Neural progenitor cell (in vitro differentiated cells): ENCODE results near the gene PTPN14. TPM values are rescaled to one million over a fixed set of nuclear protein-coding genes. Genes with fewer than 3 reads are reported as not detected.

Source experiments
- DNase-seq: peaks from one replicate; pipeline ENCODE4 v3.0.0-alpha.2; 2016; ENCODE audit warnings: low spot score
- H2AFZ ChIP-seq: fragments of 200-600 bp; sonication (generic); replicated peaks from 2 replicates; pipeline ENCODE4 v1.6.1; 2016; ENCODE audit warnings: antibody characterized with exemption
- H3F3A ChIP-seq: fragments of 200-600 bp; sonication (generic); 2 replicates; pipeline ENCODE4 v1.6.1; 2016; ENCODE audit warnings: antibody characterized with exemption, low read depth
- H3K27ac ChIP-seq: fragments of 200-600 bp; sonication (generic); 2 replicates; pipeline ENCODE4 v1.5.1; 2016; ENCODE audit warnings: mild to moderate bottlenecking
- H3K27me3 ChIP-seq: fragments of 200-600 bp; sonication (generic); 2 replicates; pipeline ENCODE4 v1.6.1; 2016; ENCODE audit warnings: mild to moderate bottlenecking, moderate library complexity
- H3K36me3 ChIP-seq: fragments of 200-600 bp; sonication (generic); 2 replicates; pipeline ENCODE4 v1.5.1; 2016
- H3K4me1 ChIP-seq: fragments of 200-600 bp; sonication (generic); 2 replicates; pipeline ENCODE4 v1.6.1; 2016; ENCODE audit warnings: mixed run types
- H3K4me2 ChIP-seq: fragments of 200-600 bp; sonication (generic); 2 replicates; pipeline ENCODE4 v1.6.1; 2016
- H3K4me3 ChIP-seq: fragments of 200-600 bp; sonication (generic); 2 replicates; pipeline ENCODE4 v1.5.1; 2016
- H3K79me2 ChIP-seq: fragments of 200-600 bp; sonication (generic); 2 replicates; pipeline ENCODE4 v1.6.1; 2016; ENCODE audit warnings: low read depth
- H3K9ac ChIP-seq: fragments of 200-600 bp; sonication (generic); 2 replicates; pipeline ENCODE4 v1.6.1; 2016
- H3K9me3 ChIP-seq: fragments of 200-600 bp; sonication (generic); 2 replicates; pipeline ENCODE4 v1.5.1; 2016; ENCODE audit warnings: low read depth
- H4K20me1 ChIP-seq: fragments of 200-600 bp; sonication (generic); 2 replicates; pipeline ENCODE4 v1.6.1; 2016; ENCODE audit warnings: low read depth
- H3K27ac Mint-ChIP-seq: 3 replicates; pipeline ENCODE4 v1.8.0; 2021; ENCODE audit warnings: mixed read lengths
- H3K27me3 Mint-ChIP-seq: 2 replicates; pipeline ENCODE4 v1.8.0; 2022; ENCODE audit warnings: low read depth, mild to moderate bottlenecking, inconsistent platforms, moderate library complexity, mixed read lengths; ENCODE audit not compliant: insufficient read depth
- H3K36me3 Mint-ChIP-seq: 3 replicates; pipeline ENCODE4 v1.8.0; 2021; ENCODE audit warnings: mixed read lengths
- H3K4me1 Mint-ChIP-seq: 3 replicates; pipeline ENCODE4 v1.8.0; 2021; ENCODE audit warnings: mixed read lengths
- H3K4me3 Mint-ChIP-seq: 3 replicates; pipeline ENCODE4 v1.8.0; 2021; ENCODE audit warnings: mild to moderate bottlenecking, moderate library complexity, mixed read lengths
- H3K9me3 Mint-ChIP-seq: 3 replicates; pipeline ENCODE4 v1.8.0; 2020; ENCODE audit warnings: mixed read lengths
- EZH2 ChIP-seq: fragments of 200-600 bp; sonication (generic); IDR thresholded peaks from 2 replicates; pipeline ENCODE4 v1.6.1; 2017; ENCODE audit warnings: antibody characterized with exemption, mild to moderate bottlenecking, moderate library complexity
- EZH2phosphoT487 ChIP-seq: fragments of 200-600 bp; sonication (generic); IDR thresholded peaks from 2 replicates; pipeline ENCODE4 v1.6.1; 2017; ENCODE audit warnings: antibody characterized with exemption
- total RNA-seq: library from RNA; depleted of rRNA; stranded (reverse); fragments of >200 nt; gene quantifications from 2 replicates; pipeline ENCODE4 v1.2.3, GENCODE V29; 2015; ENCODE audit warnings: low replicate concordance
- TF ChIP-seq, protein P1 (sequence below): fragments of 200-600 bp; sonication (generic); IDR thresholded peaks from 2 replicates; pipeline ENCODE4 v1.5.1; 2017; ENCODE audit warnings: antibody characterized with exemption, mild to moderate bottlenecking

The PTPN14 gene
- total RNA-seq, 1 donor from 2014 or later, result 28.3 TPM

GRCh38 chr1:214331827-214332423 lies 219.5 kb downstream of the PTPN14 start:
- Mint-ChIP-seq H3K27ac (no peak overlapping the region), H3K4me3 (no peak overlapping the region), H3K27me3 (peaks cover 2% of the 10 kb centered on the region), H3K4me1 (peaks cover 9% of the 10 kb centered on the region), H3K36me3 (peaks cover 2% of the 10 kb centered on the region), H3K9me3 (no peaks in the 10 kb centered on the region)
- peak; percentile 73 for DNase-seq
- H3K9me3 ChIP-seq, result no peaks in the 10 kb centered on the region
- no peak overlapping the region for H3K4me2 ChIP-seq
- no peaks in the 10 kb centered on the region for H4K20me1 ChIP-seq
- H3K79me2 ChIP-seq, result no peaks in the 10 kb centered on the region
- no peak overlapping the region for H3K27ac ChIP-seq
- H3K27me3 ChIP-seq, result no peaks in the 10 kb centered on the region
- H3K4me1 ChIP-seq, result peaks cover 6% of the 10 kb centered on the region
- no peak overlapping the region for H3K4me3 ChIP-seq
- H2AFZ ChIP-seq, result no peak overlapping the region
- TF ChIP-seq, protein P1, sequence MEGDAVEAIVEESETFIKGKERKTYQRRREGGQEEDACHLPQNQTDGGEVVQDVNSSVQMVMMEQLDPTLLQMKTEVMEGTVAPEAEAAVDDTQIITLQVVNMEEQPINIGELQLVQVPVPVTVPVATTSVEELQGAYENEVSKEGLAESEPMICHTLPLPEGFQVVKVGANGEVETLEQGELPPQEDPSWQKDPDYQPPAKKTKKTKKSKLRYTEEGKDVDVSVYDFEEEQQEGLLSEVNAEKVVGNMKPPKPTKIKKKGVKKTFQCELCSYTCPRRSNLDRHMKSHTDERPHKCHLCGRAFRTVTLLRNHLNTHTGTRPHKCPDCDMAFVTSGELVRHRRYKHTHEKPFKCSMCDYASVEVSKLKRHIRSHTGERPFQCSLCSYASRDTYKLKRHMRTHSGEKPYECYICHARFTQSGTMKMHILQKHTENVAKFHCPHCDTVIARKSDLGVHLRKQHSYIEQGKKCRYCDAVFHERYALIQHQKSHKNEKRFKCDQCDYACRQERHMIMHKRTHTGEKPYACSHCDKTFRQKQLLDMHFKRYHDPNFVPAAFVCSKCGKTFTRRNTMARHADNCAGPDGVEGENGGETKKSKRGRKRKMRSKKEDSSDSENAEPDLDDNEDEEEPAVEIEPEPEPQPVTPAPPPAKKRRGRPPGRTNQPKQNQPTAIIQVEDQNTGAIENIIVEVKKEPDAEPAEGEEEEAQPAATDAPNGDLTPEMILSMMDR, result peak; percentile 88
- TF ChIP-seq EZH2phosphoT487, result no peak
- H3F3A ChIP-seq, result peaks cover 5% of the 10 kb centered on the region
- H3K36me3 ChIP-seq, result no peaks in the 10 kb centered on the region
- H3K9ac ChIP-seq, result no peak overlapping the region

DNA sequence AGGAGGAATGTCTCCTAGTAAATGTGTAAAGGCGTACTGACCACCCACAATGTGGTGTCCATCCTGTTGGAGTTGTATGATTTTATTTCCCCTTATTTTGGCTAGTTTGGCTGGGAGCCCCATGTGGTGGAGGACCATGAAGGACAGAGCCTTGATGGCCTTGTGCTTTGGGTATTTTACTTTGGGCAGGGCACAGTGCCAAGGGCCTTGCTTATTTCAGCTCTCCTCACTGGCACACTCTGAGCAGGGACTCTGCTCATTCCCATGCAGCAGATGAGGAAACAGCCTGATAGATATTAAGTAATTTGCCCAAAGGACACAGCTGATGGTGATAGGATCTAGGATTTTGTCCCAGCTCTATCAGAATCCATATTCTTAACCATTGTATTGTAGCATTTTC lies 220.2 kb downstream of the PTPN14 start:
- Mint-ChIP-seq H3K4me1 (peaks cover 7% of the 10 kb centered on the region), H3K27me3 (peaks cover 2% of the 10 kb centered on the region), H3K9me3 (no peaks in the 10 kb centered on the region), H3K36me3 (peaks cover 2% of the 10 kb centered on the region), H3K4me3 (no peak overlapping the region), H3K27ac (no peak overlapping the region)
- no peak for DNase-seq
- Histone ChIP-seq H3K79me2 (no peaks in the 10 kb centered on the region), H3K4me3 (no peak overlapping the region), H2AFZ (no peak overlapping the region), H3K27me3 (no peaks in the 10 kb centered on the region), H3F3A (peaks cover 5% of the 10 kb centered on the region), H3K36me3 (no peaks in the 10 kb centered on the region), H3K9ac (no peak overlapping the region), H3K9me3 (no peaks in the 10 kb centered on the region), H3K4me1 (peaks cover 4% of the 10 kb centered on the region), H4K20me1 (no peaks in the 10 kb centered on the region), H3K27ac (no peak overlapping the region), H3K4me2 (no peak overlapping the region)
- TF ChIP-seq, protein P1, result no peak
- no peak for TF ChIP-seq EZH2
- TF ChIP-seq EZH2phosphoT487, result no peak

DNA sequence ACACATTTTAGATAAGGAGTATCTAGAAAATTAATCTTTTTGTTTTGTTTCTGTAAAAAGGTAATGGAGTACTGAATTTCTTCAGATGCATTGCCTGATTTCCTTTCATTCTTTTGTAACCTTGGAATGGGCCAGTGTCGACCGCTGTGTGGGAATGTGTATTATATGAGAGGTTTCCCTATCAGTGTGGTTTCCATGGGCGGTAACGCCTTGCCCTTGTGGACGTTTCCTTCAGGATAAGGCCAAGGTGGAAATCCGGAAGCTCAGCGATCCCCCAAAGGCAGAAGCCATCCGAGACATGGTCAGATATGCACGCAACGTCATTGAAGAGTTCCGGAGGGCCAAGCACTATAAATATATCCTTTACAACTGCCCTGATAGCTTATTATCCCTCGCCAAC lies 220.7 kb downstream of the PTPN14 start:
- Histone ChIP-seq H3K36me3 (no peaks in the 10 kb centered on the region), H3K27me3 (no peaks in the 10 kb centered on the region), H3K9ac (no peak overlapping the region), H3K4me1 (peaks cover 4% of the 10 kb centered on the region), H3F3A (peaks cover 5% of the 10 kb centered on the region), H3K27ac (no peak overlapping the region), H3K4me3 (no peak overlapping the region), H2AFZ (no peak overlapping the region), H3K9me3 (no peaks in the 10 kb centered on the region), H4K20me1 (no peaks in the 10 kb centered on the region), H3K79me2 (no peaks in the 10 kb centered on the region), H3K4me2 (no peak overlapping the region)
- Mint-ChIP-seq H3K4me1 (peaks cover 7% of the 10 kb centered on the region), H3K27ac (no peak overlapping the region), H3K36me3 (peaks cover 2% of the 10 kb centered on the region), H3K9me3 (no peaks in the 10 kb centered on the region), H3K27me3 (peaks cover 2% of the 10 kb centered on the region), H3K4me3 (no peak overlapping the region)
- no peak for DNase-seq
- TF ChIP-seq, protein P1, result no peak
- TF ChIP-seq EZH2, result no peak
- no peak for TF ChIP-seq EZH2phosphoT487
